ENCODE results near the gene GRIK5. TPM values are rescaled to one million over a fixed set of nuclear protein-coding genes. Genes with fewer than 3 reads are reported as not detected.
"Not testable (repeated sequence)": the region's sequence is repeated elsewhere in the genome, so short reads cannot be mapped to it uniquely, and the experiment has no call there.

GRIK5 gene
- total and polyA plus RNA-seq, 9 donors, result 1.3 to 5.8 (median 3.2) TPM

DNA sequence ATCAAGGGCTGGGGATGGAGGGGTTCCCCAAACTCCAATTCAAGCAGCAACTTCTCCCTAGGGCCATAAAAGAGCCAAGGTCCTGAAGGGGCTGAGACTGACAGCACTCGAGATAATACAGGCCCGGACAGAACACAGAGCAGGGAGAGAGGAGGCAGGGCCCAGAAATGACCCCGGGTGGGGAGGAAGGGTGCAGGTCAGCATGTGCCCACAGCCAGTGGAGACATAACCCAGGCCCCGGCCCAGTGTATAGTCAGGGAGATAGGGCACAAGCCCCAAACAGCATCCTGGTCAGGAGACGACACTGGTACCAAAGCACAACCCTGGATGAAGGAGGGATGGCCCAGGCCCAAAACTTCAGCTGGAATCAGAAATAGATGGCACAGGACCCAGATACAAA lies 47.4 kb downstream of the GRIK5 start:
- Histone ChIP-seq H3K4me1 (ENCODE audit: control insufficient read depth, insufficient read depth, low read length) (peaks cover 18% of the 10 kb centered on the region), H3K27me3 (ENCODE audit: control insufficient read depth, insufficient read depth, low read length) (no peaks in the 10 kb centered on the region), H3K4me3 (ENCODE audit: low read length) (no peak overlapping the region), H3K36me3 (ENCODE audit: control insufficient read depth, insufficient read depth, low read length) (no peaks in the 10 kb centered on the region), H3K9me3 (replicated peaks; ENCODE audit: control insufficient read depth, low read depth, low read length) (no peaks in the 10 kb centered on the region), H3K27ac (ENCODE audit: low read length) (no peak overlapping the region)
- no peak for DNase-seq
- WGBS (ENCODE audit: insufficient coverage), result 77% methylated on average over 4 of the region's 5 CpGs

DNA sequence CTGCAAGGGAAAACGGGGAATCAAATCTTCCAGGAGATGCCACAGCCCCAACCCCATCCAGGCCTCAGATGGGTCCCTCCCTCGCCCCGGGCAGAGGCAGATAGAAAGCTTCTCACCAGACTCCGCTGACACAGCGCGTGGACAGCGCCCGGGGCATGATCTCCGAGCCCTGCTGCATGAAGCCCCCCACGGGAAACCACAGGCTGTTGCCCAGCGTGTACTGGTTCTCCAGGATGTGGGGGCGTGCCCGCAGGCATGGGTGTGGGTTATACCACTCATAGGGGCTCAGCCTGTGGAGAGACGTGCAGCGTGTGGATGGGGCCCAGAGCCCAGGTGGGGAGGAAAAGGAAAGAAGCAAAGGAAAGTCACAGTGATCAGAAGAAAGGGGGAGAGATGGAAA lies 48.8 kb downstream of the GRIK5 start:
- WGBS (ENCODE audit: insufficient coverage), result 82% methylated on average over 15 of the region's 15 CpGs
- DNase-seq, result no peak
- Histone ChIP-seq H3K9me3 (replicated peaks; ENCODE audit: control insufficient read depth, low read depth, low read length) (no peaks in the 10 kb centered on the region), H3K4me1 (ENCODE audit: control insufficient read depth, insufficient read depth, low read length) (peaks cover 18% of the 10 kb centered on the region), H3K27ac (ENCODE audit: low read length) (no peak overlapping the region), H3K36me3 (ENCODE audit: control insufficient read depth, insufficient read depth, low read length) (no peaks in the 10 kb centered on the region), H3K27me3 (ENCODE audit: control insufficient read depth, insufficient read depth, low read length) (no peaks in the 10 kb centered on the region), H3K4me3 (ENCODE audit: low read length) (no peak overlapping the region)

DNA sequence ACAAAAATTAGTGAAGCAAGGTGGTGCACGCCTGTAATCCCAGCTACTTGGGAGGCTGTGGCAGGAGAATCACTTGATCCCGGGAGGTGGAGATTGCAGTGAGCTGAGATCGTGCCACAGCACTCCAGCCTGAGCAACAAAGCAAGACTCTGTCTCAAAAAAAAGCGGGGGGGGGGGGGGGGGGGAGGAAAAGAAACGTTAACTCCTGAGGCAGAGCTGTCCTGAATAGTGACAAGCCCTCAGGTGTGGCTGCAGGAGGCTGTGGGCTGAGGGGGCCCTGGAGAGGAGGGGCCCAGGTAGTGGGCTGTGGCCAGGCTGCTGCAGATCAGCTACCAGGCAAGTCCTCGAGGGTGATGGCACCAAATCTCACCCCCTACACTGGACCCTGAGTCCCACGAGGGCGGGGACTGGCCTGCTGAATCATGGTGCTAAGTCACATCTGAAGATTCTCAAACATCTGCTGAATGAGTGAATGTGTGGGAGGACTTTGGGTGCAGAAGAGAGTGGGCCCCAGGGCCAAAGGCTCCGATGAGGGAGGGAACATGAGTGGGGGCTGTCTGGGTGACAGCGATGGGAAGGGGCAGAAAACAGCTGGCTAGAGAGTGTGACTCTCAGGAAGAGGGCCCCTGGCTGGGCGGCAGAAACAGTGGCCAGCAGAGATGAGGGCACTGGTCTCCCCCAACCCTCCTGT lies 51.4 kb downstream of the GRIK5 start:
- no peaks in the 10 kb centered on the region for H3K27me3 ChIP-seq (ENCODE audit: control insufficient read depth, insufficient read depth, low read length)
- DNase-seq, result no peak
- no peaks in the 10 kb centered on the region for H3K36me3 ChIP-seq (ENCODE audit: control insufficient read depth, insufficient read depth, low read length)
- no peak overlapping the region for H3K4me3 ChIP-seq (ENCODE audit: low read length)
- 83% methylated on average over 7 of the region's 11 CpGs for WGBS (ENCODE audit: insufficient coverage)
- H3K9me3 ChIP-seq (replicated peaks; ENCODE audit: control insufficient read depth, low read depth, low read length), result no peaks in the 10 kb centered on the region
- H3K27ac ChIP-seq (ENCODE audit: low read length), result no peak overlapping the region
- no peaks in the 10 kb centered on the region for H3K4me1 ChIP-seq (ENCODE audit: control insufficient read depth, insufficient read depth, low read length)

DNA sequence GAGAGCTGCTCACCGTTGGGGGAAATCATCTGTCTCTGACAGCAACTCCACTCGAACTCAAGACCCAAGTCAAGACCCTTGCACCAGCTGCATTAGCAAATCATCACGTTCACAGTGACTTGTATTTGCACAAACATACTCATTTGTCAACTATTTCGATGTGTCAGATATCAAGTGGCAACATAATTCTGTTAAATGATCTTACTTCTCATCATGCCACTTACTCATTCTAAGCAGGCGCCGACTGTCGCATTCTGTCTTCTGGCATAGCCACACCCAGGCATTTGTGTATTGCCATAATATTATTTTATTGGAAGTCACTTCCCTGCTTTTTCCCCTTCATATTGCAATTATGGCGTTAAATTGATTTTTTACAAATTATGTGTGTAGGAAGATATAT lies 53.0 kb downstream of the GRIK5 start:
- Histone ChIP-seq H3K9me3 (replicated peaks; ENCODE audit: control insufficient read depth, low read depth, low read length) (no peaks in the 10 kb centered on the region), H3K27me3 (ENCODE audit: control insufficient read depth, insufficient read depth, low read length) (no peaks in the 10 kb centered on the region), H3K4me3 (ENCODE audit: low read length) (no peak overlapping the region), H3K36me3 (ENCODE audit: control insufficient read depth, insufficient read depth, low read length) (no peaks in the 10 kb centered on the region), H3K27ac (ENCODE audit: low read length) (no peak overlapping the region), H3K4me1 (ENCODE audit: control insufficient read depth, insufficient read depth, low read length) (no peaks in the 10 kb centered on the region)
- no peak for DNase-seq
- WGBS (ENCODE audit: insufficient coverage), result 74% methylated on average over 3 of the region's 8 CpGs

DNA sequence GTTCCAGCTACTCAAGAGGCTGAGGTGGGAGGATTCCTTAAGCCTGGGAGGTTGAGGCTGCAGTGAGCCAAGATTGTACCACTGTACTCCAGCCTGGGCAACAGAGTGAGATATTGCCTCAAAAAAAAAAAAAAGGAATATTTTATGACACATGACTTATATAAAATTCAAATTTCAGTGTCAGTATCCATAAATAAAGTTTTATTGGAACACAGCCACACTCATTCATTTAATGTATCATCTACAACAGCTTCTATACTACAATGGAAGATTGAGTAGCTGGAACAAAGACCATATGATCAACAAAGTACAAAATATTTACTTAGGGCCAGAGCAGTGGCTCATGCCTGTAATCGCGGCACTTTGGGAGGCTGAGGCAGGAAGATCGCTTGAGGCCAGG lies 57.3 kb downstream of the GRIK5 start:
- WGBS (ENCODE audit: insufficient coverage), result no CpG with 5 or more reads among the region's 3 CpGs
- not testable (repeated sequence) for H3K4me3 ChIP-seq (ENCODE audit: low read length); DNase-seq

DNA sequence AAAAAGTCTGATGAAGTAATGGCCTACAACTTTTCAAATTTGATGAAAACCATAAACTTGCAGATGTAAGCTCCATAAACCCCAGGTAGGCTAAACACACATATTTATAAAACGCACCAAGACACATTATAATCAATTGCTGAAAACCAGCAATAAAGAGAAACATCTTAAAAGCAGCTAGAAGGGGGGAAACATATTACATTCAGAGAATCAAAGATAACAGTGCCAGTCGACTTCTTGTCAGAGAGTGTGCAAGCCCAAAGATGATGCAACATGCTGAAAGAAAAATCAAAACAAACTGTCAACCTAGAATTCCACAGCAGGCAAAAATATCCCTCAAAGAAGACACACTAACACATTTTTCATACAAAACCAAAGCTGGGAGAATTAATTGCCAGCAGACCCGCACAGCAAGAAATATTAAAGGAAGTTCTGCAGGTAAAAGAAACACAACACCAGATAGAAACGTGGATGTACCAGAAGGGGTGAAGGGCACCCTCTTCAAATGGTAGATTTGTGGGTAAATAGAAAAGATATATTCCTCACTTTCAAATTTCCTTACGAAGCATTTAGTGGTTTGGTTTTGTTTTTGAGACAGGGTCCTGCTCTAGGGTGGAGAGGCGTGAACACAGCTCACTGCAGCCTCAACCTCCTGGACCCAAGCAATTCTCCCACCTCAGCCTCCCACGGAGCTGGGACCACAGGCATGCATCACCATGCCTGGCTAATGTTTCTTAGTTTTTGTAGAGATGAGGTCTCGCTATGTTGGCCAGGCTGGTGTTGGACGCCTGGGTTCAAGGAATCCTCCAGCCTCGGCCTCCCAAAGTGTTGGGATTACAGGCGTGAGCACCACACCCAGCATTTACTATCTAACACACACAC lies 59.5 kb downstream of the GRIK5 start:
- H3K4me1 ChIP-seq (ENCODE audit: control insufficient read depth, insufficient read depth, low read length), result peaks cover 5% of the 10 kb centered on the region
- no CpG with 5 or more reads among the region's 11 CpGs for WGBS (ENCODE audit: insufficient coverage)
- no peaks in the 10 kb centered on the region for H3K27me3 ChIP-seq (ENCODE audit: control insufficient read depth, insufficient read depth, low read length)
- no peaks in the 10 kb centered on the region for H3K9me3 ChIP-seq (replicated peaks; ENCODE audit: control insufficient read depth, low read depth, low read length)
- H3K27ac ChIP-seq (ENCODE audit: low read length), result no peak overlapping the region
- DNase-seq, result no peak
- H3K4me3 ChIP-seq (ENCODE audit: low read length), result no peak overlapping the region
- H3K36me3 ChIP-seq (ENCODE audit: control insufficient read depth, insufficient read depth, low read length), result no peaks in the 10 kb centered on the region

More for the DNA sequence above, 57.3 kb downstream of the GRIK5 start:
- H3K27ac ChIP-seq (ENCODE audit: low read length); H3K4me1 ChIP-seq (ENCODE audit: control insufficient read depth, insufficient read depth, low read length); H3K36me3 ChIP-seq (ENCODE audit: control insufficient read depth, insufficient read depth, low read length); H3K27me3 ChIP-seq (ENCODE audit: control insufficient read depth, insufficient read depth, low read length); H3K9me3 ChIP-seq (replicated peaks; ENCODE audit: control insufficient read depth, low read depth, low read length): not testable (repeated sequence)

DNA sequence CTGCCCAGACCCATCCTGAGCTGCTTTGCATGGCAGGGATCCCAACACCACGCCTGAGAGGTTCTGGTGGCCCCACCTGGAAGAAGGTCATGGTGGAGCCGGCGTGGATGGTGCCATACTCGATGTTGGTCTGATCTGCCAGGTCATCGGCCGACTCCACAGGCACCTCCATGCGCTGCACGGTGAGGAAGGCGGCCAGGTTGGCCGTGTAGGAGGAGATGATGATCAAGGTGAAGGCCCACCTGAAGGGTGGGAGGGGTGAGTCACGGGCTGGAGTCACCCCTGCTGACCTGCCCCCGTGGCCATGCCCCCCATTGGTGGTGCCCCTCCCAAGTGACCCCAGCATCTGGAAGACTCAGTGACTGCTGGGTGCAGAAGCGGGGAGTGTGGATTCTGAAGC lies 63.4 kb downstream of the GRIK5 start:
- Histone ChIP-seq H3K27ac (ENCODE audit: low read length) (no peak overlapping the region), H3K9me3 (replicated peaks; ENCODE audit: control insufficient read depth, low read depth, low read length) (no peaks in the 10 kb centered on the region), H3K4me3 (ENCODE audit: low read length) (no peak overlapping the region), H3K4me1 (ENCODE audit: control insufficient read depth, insufficient read depth, low read length) (peaks cover 5% of the 10 kb centered on the region), H3K27me3 (ENCODE audit: control insufficient read depth, insufficient read depth, low read length) (peaks cover 9% of the 10 kb centered on the region), H3K36me3 (ENCODE audit: control insufficient read depth, insufficient read depth, low read length) (no peaks in the 10 kb centered on the region)
- WGBS (ENCODE audit: insufficient coverage), result 87% methylated on average over 8 of the region's 13 CpGs
- no peak for DNase-seq

DNA sequence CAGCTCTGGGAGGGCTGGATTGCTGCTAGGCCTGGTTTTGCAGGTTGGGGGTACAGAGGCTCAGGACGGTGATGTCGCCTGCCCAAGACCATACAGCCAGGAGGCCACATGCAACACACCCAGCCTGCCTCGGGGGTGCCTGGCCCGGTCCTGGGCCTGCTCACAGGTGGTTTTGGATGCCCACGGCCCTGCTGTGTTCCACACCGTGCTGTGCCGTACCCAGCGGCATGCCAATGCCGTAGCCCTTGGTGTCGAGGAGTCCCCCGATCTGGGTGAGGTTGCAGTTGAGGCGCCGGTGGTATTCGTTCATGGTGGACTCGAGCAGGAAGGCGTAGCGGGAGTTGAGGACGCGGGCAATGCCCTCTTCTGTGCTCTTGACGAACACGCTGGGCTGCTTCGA lies 64.5 kb downstream of the GRIK5 start:
- peaks cover 5% of the 10 kb centered on the region for H3K4me1 ChIP-seq (ENCODE audit: control insufficient read depth, insufficient read depth, low read length)
- no peak overlapping the region for H3K27ac ChIP-seq (ENCODE audit: low read length)
- H3K36me3 ChIP-seq (ENCODE audit: control insufficient read depth, insufficient read depth, low read length), result no peaks in the 10 kb centered on the region
- WGBS (ENCODE audit: insufficient coverage), result 94% methylated on average over 21 of the region's 22 CpGs
- H3K27me3 ChIP-seq (ENCODE audit: control insufficient read depth, insufficient read depth, low read length), result peaks cover 20% of the 10 kb centered on the region
- no peaks in the 10 kb centered on the region for H3K9me3 ChIP-seq (replicated peaks; ENCODE audit: control insufficient read depth, low read depth, low read length)
- no peak overlapping the region for H3K4me3 ChIP-seq (ENCODE audit: low read length)
- no peak for DNase-seq

DNA sequence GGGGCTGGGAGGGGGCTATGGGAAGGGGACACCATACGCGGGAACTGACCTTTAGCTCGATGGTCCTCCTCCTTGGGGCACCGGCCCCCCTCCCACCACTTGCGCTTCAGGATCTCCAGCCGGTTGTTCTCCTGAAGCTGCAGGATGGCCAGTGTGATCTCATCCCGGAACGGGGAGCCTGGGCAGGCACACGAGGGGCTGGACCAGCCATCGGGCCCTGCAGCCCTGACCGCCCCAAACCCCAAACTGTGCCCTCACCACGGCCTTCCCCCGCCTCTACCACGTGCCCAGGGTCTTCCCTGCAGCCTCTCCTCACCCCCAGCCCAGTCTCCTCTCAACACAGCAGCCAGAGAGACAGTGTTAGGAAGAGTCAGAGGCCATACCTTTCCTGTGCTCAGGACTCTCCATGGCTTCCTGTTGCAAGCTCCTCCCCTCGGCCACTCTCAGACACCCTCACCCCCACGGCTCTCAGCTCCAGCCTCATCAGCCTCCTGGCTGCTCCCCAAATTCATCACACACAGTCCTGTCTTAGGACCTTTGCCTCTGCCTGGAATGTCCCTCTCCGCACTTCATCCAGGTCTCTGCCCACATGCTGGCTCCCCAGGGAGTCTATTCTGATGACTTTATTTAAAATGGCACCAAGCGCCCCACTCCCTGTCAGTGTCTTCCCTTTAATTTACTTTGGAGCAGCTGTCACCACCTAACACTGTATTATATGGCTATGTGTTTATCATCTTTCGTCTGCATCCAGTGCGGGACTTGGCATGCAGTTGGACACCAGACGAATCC lies 66.3 kb downstream of the GRIK5 start:
- Histone ChIP-seq H3K4me1 (ENCODE audit: control insufficient read depth, insufficient read depth, low read length) (peaks cover 5% of the 10 kb centered on the region), H3K4me3 (ENCODE audit: low read length) (no peak overlapping the region), H3K9me3 (replicated peaks; ENCODE audit: control insufficient read depth, low read depth, low read length) (no peaks in the 10 kb centered on the region), H3K36me3 (ENCODE audit: control insufficient read depth, insufficient read depth, low read length) (no peaks in the 10 kb centered on the region), H3K27ac (ENCODE audit: low read length) (no peak overlapping the region), H3K27me3 (ENCODE audit: control insufficient read depth, insufficient read depth, low read length) (peaks cover 35% of the 10 kb centered on the region)
- WGBS (ENCODE audit: insufficient coverage), result 74% methylated on average over 16 of the region's 21 CpGs
- DNase-seq, result no peak

DNA sequence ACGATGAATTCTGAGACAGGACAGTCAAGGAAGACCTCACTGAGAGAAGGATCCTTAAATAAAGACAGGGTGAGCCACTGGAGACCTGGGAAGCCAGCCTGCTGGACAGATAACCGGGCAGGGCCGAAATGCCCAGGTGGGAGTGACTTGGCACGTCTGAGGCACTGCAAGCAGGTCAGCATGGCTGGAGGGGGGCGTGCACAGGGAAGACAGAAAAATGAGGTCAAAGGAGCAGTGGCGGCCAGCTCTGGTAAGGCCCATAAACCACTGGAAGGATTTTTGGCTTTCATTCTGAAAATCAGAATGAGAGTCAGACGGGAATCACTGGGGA lies 70.2 kb downstream of the GRIK5 start:
- WGBS (ENCODE audit: insufficient coverage), result 82% methylated on average over 7 of the region's 7 CpGs
- Histone ChIP-seq H3K4me1 (ENCODE audit: control insufficient read depth, insufficient read depth, low read length) (peaks cover 8% of the 10 kb centered on the region), H3K4me3 (ENCODE audit: low read length) (no peak overlapping the region), H3K27ac (ENCODE audit: low read length) (no peak overlapping the region), H3K36me3 (ENCODE audit: control insufficient read depth, insufficient read depth, low read length) (no peaks in the 10 kb centered on the region), H3K9me3 (replicated peaks; ENCODE audit: control insufficient read depth, low read depth, low read length) (no peaks in the 10 kb centered on the region), H3K27me3 (ENCODE audit: control insufficient read depth, insufficient read depth, low read length) (peaks cover 72% of the 10 kb centered on the region)
- DNase-seq, result no peak

Measured in muscle of leg (tissue), 11 donors.